OCI-M1 (cell line): ENCODE measurements around the gene IFITM10.

ENCODE experiments used
- DNase-seq: peaks from one replicate; lab custom pipeline; 2025; lab: John Stamatoyannopoulos, UW

IFITM10 gene

DNA sequence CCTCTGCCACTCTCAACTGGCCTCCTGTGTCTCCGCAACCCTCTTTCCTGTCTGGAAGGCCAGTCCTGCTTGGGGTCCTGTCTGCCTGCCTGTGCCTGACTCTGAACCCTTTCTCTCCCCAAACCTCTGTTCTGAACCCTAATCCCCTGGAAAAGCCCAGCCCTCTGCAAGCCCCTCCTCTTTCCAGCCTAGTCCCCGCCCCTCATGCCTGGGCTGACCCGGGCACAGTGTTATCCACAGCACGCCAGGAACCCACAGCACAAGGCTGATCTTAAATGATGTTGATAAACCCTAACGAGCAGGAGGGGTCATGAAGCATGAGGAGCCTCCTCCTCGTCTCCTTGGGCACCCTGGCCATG lies at the start of gene IFITM10:
Gene IFITM10 (minus strand): TSS at position 115 of the 359 bp plus-strand sequence. CDS start 153 bp downstream, outside the sequence.
- peak; percentile 48 for DNase-seq

DNA sequence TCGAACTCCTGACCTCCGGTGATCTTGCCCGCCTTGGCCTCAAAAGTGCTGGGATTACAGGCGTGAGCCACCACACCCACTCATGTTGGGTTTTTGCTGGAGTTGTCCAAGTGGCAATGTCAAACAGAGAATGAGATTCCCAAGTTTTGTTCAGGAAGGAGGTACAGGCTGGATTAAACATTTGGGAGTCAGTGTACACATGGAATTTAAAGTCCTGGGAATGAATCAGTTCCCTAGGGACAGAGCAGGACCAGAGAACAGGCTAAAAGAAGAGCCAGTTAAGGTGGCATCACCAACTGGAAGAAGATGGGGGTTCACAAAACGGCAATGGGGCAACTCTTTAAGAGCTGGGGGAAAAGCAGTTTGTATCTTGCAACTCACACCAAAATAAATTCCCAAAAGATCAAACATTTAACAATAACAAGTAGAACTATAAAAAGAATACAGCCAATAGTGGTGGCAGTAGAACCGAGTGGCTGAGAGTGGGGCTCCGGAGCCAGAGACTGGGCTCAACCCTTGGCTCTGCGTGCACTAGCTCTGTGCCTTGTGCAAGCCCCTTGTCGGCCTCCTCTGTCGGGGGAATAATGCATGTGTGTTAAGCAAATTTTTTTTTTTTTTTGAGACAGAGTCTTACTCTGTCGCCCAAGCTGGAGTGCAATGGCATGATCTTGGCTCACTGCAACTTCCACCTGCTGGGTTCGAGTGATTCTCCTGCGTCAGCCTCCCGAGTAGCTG lies 47.2 kb upstream of the IFITM10 start:
- DNase-seq, result no peak

DNA sequence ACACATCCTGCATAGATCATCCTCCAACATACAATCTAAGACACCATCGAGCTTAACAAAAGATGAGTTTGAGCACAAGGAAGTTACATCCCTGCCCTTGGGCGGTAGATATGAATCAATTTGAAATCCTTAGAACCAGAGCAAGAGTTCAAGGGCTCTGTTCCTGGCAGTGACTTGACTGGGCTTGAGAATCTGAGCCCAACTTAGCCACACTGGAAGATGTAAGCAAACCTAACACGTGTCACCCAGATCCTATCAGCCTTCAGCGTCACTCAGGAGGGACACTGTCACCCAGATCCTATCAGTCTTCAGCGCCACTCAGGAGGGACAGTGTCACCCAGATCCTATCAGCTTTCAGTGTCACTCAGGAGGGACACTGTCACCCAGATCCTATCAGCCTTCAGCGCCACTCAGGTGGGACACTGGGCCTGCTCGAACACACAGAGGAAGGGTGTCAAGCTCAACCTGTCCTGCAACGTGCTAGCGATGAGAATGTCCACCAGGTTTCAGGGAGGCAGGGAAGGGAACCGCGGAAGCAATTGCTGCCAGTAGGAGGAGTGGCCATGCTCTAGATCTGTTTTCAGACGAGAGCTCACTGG lies 46.1 kb upstream of the IFITM10 start:
- DNase-seq, result no peak

DNA sequence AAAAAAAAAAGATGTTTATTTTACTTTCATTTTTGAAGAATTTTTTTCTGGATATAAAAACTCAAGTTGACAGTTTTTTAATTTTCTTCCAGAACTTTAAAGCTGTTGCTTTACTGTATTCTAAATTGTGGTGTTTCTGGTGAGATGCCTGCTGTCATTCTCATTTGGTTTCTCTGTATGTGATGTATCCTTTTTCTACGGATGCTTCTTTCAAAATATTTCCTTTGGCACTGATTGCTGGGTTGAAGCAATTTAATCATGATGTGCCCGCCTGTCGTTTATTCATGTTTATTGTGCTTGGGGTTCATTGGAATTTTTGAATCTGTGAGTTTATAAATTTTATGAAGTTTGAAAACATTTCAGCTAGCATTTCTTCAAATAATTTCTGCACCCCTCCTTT lies 42.7 kb upstream of the IFITM10 start:
- DNase-seq, result no peak

DNA sequence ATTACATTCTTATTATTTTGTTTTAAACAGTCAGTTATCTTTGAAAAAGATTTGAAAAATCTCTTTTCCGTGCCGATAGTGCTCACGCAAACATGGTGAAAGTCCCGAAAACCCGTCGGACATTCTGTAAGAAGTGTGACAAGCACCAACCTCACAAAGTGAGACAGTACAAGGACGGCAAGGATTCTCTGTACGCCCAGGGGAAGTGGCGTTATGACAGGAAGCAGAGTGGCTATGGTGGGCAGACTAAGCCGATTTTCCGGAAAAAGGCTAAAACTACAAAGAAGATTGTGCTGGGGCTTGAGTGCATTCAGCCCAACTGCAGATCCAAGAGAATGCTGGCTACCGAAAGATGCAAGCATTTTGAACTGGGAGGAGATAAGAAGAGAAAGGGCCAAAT lies 42.1 kb upstream of the IFITM10 start:
- no peak for DNase-seq

DNA sequence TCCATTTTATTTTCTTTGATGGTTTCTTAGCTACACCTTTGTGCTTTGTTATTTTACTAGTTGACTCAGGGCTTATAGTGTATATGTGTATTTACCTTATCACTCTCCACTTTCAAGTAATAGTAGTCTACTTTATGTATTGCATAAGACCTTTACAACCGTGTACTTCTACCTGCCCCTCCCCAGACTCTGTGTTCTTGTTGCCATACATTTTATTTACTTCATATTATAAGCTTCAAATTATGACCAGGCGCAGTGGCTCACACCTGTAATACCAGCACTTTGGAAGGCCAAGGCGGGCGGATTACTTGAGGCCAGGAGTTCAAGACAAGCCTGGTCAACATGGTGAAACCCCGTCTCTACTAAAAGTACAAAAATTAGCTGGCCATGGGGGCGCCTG lies 41.5 kb upstream of the IFITM10 start:
- no peak for DNase-seq

DNA sequence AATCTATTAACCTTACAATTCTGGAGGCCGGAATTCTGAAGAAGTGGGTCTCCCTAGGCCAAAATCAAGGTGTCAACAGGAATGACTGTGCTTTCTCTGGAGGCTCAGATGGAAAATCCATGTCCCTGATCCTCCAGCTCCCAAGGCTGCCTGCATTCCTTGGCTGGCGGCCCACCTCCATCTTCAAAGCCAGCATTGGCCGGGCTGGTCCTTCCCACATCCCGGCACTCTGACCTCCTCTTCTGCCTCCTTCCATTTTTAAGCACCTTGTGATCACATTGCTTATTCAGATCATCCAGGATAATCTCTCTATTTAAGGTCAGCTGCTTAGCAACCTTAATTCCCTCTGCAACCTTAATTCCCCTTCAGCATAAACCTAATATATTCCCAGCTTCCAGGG lies 36.1 kb upstream of the IFITM10 start:
- DNase-seq, result no peak

DNA sequence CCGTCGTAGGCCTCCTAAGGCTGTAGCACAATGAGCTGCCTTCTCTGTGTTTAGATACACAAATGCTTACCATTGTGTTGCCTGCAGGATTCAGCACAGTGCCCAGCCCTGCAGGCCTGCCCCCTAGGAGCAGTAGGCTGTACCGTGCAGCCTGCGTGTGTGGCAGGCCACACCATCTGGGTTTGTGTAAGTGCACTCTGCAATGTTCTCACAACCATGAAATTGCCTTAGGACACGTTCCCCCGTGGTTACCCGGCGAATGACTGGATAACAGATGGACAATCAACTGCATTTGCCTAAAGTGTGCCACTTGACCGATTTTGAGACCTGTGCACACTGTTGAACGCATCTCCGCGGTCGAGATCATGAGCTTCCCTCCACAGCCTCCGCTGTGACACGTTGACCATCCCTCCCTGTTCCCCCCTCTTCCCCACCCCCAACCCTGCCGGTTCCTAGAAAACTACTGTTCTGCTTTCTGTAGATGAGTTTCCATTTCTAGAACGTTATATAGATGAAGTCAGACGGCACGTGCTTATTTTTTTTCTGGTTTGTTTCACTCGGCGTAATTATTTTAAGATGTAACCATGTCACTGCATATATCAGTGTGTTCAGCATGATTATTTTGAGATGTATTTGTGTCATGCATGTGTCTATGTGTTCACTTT lies 35.5 kb upstream of the IFITM10 start:
- no peak for DNase-seq

DNA sequence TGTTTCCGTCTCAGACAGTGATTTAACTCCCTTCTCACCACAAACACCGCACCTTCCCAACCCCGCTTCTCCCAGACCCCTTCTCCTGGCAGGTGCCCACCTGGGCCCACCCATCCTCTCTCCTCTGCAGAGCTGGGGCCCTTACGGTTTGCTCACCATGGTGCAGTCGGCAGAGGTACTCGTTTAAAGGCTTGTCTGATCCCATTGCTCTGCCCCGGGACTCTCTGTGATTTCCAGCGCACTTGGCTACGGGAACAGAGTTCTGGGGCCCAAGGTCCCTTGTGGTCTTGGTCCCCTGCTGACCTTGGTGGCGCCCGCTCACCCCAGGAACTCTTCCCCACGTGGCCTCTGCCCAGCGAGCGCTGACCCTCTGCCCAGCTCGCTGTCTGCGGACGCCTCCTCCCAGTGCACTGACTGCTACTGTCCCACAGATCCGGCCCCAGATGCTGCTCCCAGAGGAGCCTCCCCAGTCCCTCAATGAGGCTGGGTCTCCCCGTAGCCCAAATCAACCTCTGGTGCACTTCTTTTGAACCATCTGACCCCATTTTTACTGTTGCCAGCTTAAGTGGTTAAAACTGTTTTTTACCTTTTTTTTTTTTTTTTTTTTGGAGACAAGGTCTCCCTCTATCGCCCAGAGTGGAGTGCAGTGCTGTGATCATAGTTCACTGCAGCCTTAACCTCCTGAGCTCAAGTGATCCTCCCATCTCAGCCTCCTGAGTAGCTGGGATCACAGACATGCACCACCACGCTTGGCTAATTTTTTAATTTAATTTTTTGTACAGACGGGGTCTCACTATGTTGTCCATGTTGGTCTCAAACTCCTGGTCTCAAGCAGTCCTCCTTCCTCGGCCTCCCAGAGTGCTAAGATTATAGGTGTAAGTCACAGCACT lies 34.6 kb upstream of the IFITM10 start:
- DNase-seq, result no peak

DNA sequence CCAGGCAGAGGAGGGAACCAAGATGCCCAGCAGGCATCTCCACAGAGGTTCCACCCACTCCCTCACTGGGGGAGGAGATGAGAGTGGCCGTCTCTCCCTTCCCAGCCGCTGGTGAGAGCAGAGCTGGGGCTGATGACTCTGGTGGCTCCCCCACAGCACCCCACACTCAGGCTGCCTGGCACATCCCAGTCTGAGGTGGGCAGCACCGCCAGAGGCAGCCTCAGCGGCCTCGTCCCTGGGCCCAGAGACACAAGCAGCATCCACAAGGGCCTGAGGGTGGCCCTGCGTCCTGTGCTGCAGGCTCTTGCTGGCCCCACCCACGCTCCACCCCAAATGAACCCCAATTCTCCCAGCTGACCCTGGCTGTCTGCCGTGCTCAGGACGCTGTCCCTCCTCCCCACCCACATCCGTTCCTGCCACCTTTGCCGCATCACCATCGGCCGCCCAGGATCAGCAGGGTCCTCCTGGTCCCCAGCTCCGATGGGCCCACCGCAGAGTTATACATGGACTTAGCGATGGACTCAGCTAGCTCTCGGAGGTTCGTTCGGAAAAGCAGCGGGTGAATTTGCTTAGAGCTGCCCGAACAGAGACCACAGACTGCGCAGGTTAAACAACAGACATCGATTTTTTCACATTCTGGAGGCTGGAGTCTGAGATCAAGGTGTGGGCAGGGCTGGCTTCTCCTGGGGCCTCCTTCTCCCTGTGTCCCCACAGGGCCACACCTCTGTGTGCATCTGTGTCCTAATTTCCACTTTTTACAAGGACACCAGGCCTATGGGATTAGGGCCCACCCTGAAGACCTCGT lies 33.5 kb upstream of the IFITM10 start:
- DNase-seq, result no peak

DNA sequence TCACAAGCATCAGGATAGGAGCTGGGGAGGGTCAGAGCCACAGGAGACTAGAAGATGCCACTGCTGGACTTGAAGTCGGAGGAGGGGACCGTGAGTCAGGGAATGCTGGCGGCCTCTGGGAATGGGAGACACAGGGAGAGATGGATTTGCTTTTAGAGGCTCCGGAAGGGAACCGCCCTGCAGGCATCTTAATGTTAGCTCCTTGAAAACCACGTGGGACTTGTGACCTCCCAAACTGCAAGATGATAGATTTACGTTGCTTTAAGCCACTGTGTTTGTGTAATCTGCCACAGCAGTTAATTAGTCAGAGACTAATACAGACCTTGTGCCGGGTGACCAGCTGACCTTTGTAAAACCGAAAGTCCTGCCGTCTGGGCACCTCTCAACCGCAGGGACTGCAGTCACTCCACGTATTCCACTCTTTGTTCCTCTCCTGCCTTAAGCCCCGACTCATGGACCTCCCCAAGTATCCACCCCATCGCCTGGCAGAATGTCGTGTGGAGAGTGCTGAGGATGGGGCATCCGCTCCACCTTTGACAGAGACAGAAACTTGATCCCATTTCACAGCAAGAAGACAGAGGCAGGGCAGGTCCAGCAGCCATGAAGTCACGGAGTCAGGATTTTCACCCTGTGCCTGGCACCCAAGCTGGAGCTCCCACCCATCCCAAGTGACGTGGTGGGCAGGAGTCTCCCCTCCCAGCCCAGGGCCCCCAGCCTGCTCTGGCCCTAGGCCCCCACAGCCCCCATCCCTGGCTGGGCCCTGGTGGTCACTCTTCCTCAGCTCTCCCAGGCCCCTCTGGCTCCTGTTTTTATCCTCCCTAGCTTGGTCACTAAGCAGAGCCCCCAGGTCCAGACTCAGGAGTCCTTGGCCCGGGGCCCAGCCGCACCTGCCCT lies 32.7 kb upstream of the IFITM10 start:
- peak; percentile 38 for DNase-seq

DNA sequence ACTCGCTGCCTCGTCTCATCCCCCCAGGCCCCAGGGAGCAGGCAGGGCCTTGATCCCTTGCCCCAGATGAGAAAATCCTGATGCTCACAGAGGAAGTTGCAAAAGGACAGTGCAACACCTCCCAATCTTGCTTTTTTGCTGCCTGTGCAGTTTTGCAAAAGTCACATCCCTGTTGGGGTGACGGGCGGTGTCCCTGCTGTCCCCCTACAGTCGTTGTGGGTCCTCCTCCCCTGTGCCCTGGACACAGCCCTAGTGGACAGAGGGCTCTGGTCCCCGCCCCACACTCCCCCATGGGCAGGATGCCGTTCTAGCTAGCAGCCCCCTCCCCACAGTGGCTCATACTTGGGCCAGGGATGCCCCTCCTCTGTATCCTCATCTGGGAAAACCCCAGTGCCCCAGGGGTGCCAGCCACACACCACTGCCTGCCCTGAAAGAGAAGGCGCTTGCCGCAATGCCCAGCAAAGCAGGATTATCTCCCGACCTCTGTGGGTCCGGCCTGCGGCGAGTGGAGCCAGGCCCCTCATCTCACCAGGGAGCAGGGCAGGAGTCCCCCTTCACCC lies 31.7 kb upstream of the IFITM10 start:
- DNase-seq, result no peak

DNA sequence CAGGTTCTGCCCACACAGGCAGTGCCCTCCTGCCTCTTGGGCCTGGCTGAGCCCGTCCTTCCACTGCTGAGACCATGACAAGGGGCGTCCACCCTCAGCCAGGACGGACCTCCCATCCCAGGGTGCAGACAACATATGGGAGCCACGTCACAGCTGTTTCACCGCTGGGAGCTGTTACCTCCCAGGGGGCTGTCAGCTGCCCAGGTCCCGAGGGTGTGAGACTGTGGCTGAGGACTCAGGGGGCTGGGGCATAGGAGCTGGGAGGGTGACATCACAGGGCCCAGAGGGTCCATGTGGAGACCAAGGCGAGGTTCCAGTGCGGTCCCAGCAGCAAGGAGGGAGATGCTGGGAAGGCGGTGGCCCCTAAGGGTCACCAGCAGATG lies 31.2 kb upstream of the IFITM10 start:
- DNase-seq, result no peak

DNA sequence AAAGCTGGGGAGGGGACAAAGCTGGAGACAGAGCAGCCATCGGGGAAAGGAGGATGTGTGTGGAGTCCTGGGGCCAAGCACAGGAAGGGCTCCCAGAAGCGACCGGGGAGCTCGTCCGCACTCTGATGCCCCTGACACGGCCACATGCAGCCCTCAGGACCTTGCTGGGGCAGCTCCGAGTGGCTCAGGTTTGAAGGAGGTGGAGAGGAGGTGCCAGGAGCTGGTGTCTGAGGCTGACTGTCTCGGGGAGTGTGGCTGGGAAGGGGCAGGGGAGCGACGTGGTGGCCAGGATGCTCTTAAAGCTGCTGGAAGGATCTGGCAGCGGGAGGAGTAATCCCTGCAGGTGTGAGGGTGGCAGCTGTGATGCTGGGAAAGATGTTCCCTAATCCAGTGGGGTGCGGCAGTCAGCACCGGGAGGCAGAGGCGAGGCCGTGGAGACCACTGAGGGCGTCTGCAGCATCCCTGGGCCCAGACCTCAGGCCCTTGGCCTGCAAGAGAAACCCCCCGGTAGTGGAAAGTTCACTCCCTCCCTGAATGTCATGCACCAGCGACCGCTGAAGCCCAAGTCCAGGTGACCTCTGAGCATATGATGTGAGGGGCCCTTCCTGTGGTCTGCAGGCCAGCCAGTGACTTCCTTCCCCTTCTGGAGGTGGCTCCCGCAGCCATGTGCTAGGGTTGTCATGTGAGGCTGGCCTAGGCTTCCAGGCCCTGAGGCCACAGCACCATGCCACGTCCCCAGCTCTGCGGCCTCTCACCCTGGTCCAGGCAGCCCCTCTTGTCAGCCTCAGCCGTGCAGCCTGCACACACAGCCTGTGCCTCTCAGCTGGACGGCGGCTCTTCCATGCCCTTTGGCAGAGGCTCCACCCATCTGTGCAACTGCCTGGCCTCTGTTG lies 30.6 kb upstream of the IFITM10 start:
- peak; percentile 16 for DNase-seq

DNA sequence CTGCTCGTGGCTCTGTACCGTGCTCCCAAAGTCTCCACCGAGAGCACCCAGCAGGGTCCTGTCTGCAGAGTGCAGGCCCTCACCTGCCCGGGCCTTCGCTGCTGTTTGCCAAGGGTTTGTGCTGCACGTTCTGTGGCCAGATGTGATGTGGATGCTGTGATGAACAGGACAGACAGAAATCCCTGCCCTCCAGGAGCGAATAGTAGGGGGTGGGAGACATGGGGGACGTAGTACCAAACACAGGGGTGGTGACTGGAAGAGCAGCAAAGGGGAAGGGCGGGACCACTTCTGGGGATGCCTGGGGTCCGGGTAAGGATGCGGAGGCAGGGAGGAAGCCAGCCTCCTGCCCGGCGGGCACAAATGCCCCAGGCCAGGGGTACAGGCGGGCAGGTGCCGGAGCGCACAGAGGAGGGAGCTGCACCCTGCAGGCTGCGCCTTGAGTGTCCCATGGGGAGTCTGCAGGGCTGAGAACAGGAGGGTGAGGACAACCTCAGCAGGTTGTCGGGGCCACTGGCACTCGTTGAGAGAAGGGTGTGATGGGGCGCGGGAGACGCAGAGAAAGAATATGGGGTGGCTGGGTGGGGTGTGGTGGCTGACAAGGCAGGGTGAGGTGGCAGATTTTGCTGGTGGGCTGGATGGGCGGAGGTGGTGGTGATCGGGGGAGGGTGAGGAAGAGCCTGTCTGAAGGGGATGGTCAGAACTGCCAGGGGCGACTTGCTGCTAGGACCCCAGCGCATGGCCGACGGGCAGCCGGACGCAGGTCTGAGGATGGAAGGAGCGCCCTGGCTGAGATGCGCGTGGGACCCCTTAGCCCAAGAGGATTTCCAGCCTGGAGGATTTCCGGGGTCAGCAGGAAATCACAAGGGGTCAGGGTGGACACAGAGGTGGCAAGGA lies 29.7 kb upstream of the IFITM10 start:
- no peak for DNase-seq

DNA sequence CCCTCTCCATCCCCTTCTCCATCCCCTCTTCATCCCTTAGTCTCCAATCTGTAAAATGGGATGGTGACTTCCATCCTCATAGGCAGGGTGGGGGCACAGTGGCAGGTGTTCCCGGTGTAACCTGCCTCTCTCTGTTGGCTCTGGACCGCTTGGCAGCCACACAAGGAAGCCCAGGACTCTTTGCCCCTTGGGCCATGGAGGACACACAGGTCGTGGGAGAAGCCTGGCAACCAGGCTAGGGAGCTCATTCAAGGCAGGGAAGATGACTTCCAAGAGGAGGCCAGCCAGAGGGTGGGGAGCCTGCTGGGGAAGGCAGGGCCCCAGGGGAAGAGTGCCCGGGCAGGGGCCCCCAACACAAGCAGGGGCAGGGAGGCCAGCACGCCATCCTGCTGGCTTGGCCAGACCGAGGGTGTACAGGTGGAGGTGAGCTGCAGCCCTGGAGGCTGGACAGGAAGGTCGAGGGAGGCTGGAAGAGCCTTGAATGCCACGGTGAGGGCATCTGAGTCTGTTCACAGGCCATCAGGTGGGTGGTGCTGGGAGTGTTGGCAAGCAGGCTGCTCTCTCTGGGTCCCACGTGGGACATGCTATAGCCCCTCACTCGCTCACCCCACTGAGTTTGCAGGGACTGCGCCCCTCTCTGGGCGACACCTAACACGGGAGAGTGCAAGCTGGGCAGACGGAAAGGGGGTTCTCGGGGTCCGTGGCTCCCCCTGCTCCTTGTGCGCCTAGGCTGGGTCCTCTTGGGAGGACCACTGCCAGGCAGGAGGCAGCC lies 28.8 kb upstream of the IFITM10 start:
- no peak for DNase-seq

DNA sequence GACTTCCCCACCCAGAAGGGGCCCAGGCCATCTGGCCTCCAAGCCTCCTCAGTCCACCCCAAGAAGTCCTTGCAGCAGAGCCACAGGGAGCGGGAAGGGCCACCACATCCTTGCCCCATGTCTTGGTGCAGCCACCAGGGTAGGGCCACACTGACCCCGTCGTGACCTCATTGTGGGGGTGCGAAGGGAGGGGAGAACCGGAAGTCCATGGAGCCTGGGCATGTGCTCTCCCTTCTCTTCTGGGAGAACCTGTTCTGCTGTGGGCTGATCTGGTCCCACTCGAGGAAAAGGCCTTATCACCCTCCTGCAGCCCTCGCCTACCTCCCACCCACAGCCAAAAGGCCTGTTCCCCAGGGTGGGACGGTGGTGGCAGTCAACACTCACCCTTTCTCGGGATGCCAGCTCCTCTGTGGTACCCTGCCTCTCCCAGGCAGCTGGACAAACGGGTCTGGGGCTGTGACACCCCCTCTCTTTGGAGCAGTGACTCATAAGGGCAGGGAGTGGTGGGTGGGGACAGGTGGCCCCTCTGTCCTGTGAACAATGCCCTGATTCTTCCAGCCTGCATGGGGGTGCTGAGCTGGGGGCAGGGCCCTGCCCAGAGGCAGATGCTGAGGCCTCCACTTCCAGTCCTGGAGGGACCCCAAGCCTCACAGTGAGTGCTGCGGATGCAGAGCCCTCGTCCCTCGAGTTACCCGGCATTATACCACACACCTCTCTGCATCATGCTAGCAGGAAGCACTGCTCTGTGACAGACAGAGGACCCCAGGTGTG lies 27.9 kb upstream of the IFITM10 start:
- DNase-seq, result no peak
